CD4-positive, alpha-beta memory T cell (primary cell): ENCODE measurements around the gene DPH1. TPM values are rescaled to one million over a fixed set of nuclear protein-coding genes. Genes with fewer than 3 reads are reported as not detected.

Source experiments
- CTCF ChIA-PET: fragments of 350-600 bp; sonication (Branson Sonifier 250); formaldehyde crosslinking; loops from one replicate; lab custom pipeline; 2021; ENCODE audit warnings: inconsistent platforms; ENCODE audit not compliant: partially characterized antibody; lab: Charles Lee
- POLR2A ChIA-PET: fragments of 350-600 bp; sonication (Branson Sonifier 250); formaldehyde crosslinking; loops from one replicate; lab custom pipeline; 2021; ENCODE audit not compliant: partially characterized antibody; lab: Charles Lee
- DNase-seq, 5 donors: peaks; one replicate each; pipeline versions ENCODE4 v3.0.0 to v3.0.0-alpha.2; 2020 to 2022; ENCODE audit warnings: mixed read lengths in 1 of 5
- H3K27ac ChIP-seq: one replicate; pipeline ENCODE4 v1.7.0; 2013; ENCODE audit warnings: low read depth, low read length
- H3K27me3 ChIP-seq: 2 replicates; pipeline ENCODE4 v1.7.0; 2013; ENCODE audit warnings: mild to moderate bottlenecking, low read length, moderate library complexity; ENCODE audit not compliant: insufficient read depth
- H3K36me3 ChIP-seq: 2 replicates; pipeline ENCODE4 v1.7.0; 2013; ENCODE audit warnings: mild to moderate bottlenecking, low read length, moderate library complexity; ENCODE audit not compliant: insufficient read depth
- H3K4me1 ChIP-seq: 2 replicates; pipeline ENCODE4 v1.7.0; 2013; ENCODE audit warnings: mild to moderate bottlenecking, low read length, moderate library complexity; ENCODE audit not compliant: insufficient read depth
- H3K4me3 ChIP-seq, 2 donors: one replicate each; pipeline ENCODE4 v1.7.0; 2013; ENCODE audit warnings: low read length in 2 of 2, mild to moderate bottlenecking in 1 of 2
- H3K9me3 ChIP-seq, 2 donors: one replicate each; pipeline ENCODE4 v1.7.0; 2013; ENCODE audit warnings: low read length in 2 of 2, control low read depth in 1 of 2; ENCODE audit not compliant: control insufficient read depth in 1 of 2
- H3K27ac Mint-ChIP-seq, 7 donors: one replicate each; pipeline ENCODE4 v1.8.0; 2020 to 2021; ENCODE audit warnings: mixed read lengths in 7 of 7, mild to moderate bottlenecking in 6 of 7, inconsistent platforms in 3 of 7, moderate library complexity in 3 of 7
- H3K27me3 Mint-ChIP-seq, 2 donors: one replicate each; pipeline ENCODE4 v1.8.0; 2020 to 2021; ENCODE audit warnings: mixed read lengths in 2 of 2
- H3K36me3 Mint-ChIP-seq, 2 donors: one replicate each; pipeline ENCODE4 v1.8.0; 2020 to 2021; ENCODE audit warnings: mixed read lengths in 2 of 2, inconsistent platforms in 1 of 2, mild to moderate bottlenecking in 1 of 2
- H3K4me1 Mint-ChIP-seq, 4 donors: one replicate each; pipeline ENCODE4 v1.8.0; 2020 to 2021; ENCODE audit warnings: mixed read lengths in 4 of 4, mild to moderate bottlenecking in 1 of 4
- H3K4me3 Mint-ChIP-seq, 8 donors: one replicate each; pipeline ENCODE4 v1.8.0; 2020 to 2021; ENCODE audit warnings: mixed read lengths in 8 of 8, mild to moderate bottlenecking in 7 of 8, moderate library complexity in 6 of 8, inconsistent platforms in 3 of 8
- H3K9me3 Mint-ChIP-seq, 8 donors: one replicate each; pipeline ENCODE4 v1.8.0; 2020 to 2021; ENCODE audit warnings: mixed read lengths in 8 of 8, mild to moderate bottlenecking in 5 of 8, inconsistent platforms in 3 of 8, moderate library complexity in 1 of 8
- intact Hi-C: fragments of 100-400 bp; cut with micrococcal nuclease; formaldehyde crosslinking; loops from one replicate; pipeline ENCODE4 v1.15.1; 2023
- polyA plus RNA-seq, 2 donors: library from polyadenylated mRNA; unstranded; fragments of 300-500 nt; fragmentation: Illumina TruSeq; gene quantifications; one replicate each; pipeline ENCODE4 v1.2.3, GENCODE V29; 2021
- total RNA-seq, 2 experiments: library from RNA; stranded (reverse); gene quantifications; one replicate each; pipeline ENCODE4 v1.2.3, GENCODE V29; 2021

Gene DPH1
- total and polyA plus RNA-seq, 4 experiments from 2014 or later: 30.8 to 95.8 (median 58.2) TPM

DNA sequence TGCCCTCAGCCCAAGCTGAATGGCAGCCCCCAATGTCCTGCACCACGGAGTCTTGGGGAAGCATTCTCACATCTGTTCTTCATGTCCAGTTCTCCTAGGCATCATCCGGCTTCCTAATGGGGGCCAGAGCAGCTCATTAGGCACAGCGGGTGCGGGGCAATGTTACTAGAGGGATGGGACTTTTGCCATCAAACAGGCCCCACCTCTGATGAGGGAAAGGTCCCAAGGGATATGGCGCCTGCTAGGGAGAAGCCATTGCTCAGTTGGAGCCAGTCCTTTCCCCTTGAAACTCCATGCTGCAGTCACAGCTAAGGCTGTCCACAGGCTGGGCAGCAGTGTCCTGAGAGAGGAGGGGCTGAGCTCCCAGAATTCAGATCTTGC lies 1.7 kb upstream of the DPH1 start:
- Mint-ChIP-seq H3K27ac (no peak overlapping the region), H3K9me3 (peaks cover 0 to 2% (median 0%) of the 10 kb centered on the region in 8 donors), H3K4me3 (peak overlapping the region in 4 of 8 donors; percentile 25 to 66 (median 48)), H3K36me3 (peaks cover 2 to 8% of the 10 kb centered on the region in 2 donors), H3K4me1 (peaks cover 17 to 48% (median 30%) of the 10 kb centered on the region in 4 donors), H3K27me3 (peaks cover 5 to 12% of the 10 kb centered on the region in 2 donors)
- no peaks in the 10 kb centered on the region for H3K9me3 ChIP-seq
- H3K27me3 ChIP-seq: no peaks in the 10 kb centered on the region
- no peak for DNase-seq
- ChIA-PET CTCF (interaction anchor here (0.5 kb wide), 1 partner anchor 146 kb away, joined by 3 read pairs; no protein-coding TSS in a partner anchor), POLR2A (no interaction called here)
- no peak overlapping the region for H3K27ac ChIP-seq
- peaks cover 45% of the 10 kb centered on the region for H3K4me1 ChIP-seq
- H3K4me3 ChIP-seq: no peak overlapping the region
- intact Hi-C loops: loop anchor here (5.0 to 10.0 kb wide), 2 partner anchors 123 to 306 kb away; partner anchors contain the start of gene WDR81
- peaks cover 1% of the 10 kb centered on the region for H3K36me3 ChIP-seq

DNA sequence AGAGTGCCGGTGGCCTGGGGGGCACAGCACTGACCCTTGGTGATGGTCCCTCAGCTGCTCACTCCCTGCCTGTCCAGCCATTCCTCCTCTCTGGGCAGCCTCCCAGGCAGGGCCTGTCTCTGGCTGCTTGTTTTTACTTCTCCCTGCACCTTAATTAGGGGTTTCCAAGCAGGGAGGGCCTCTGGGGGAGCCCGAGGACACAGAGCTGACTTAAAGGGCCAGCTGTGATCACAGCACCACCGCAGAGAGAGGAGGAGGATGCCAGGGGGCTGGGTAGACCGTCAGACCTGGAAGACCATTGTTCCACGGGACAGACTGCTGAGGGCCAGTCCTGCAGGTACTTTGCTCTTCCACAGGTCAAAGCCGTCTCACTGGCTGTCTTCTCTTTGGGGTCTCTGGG lies 1.2 kb upstream of the DPH1 start:
- peaks cover 43% of the 10 kb centered on the region for H3K4me1 ChIP-seq
- intact Hi-C loops: loop anchor here (5.0 to 10.0 kb wide), 2 partner anchors 124 to 306 kb away; partner anchors contain the start of gene WDR81
- no peak overlapping the region for H3K4me3 ChIP-seq
- ChIA-PET POLR2A (no interaction called here), CTCF (no interaction called here)
- no peak for DNase-seq
- Mint-ChIP-seq H3K4me3 (peak overlapping the region in 6 of 8 donors; percentile 9 to 46 (median 34)), H3K36me3 (peaks cover 4 to 8% of the 10 kb centered on the region in 2 donors), H3K4me1 (peaks cover 14 to 48% (median 30%) of the 10 kb centered on the region in 4 donors), H3K9me3 (peaks cover 0 to 2% (median 0%) of the 10 kb centered on the region in 8 donors), H3K27me3 (peaks cover 5 to 12% of the 10 kb centered on the region in 2 donors), H3K27ac (no peak overlapping the region)
- no peaks in the 10 kb centered on the region for H3K9me3 ChIP-seq
- peaks cover 7% of the 10 kb centered on the region for H3K36me3 ChIP-seq
- H3K27me3 ChIP-seq: no peaks in the 10 kb centered on the region
- no peak overlapping the region for H3K27ac ChIP-seq

DNA sequence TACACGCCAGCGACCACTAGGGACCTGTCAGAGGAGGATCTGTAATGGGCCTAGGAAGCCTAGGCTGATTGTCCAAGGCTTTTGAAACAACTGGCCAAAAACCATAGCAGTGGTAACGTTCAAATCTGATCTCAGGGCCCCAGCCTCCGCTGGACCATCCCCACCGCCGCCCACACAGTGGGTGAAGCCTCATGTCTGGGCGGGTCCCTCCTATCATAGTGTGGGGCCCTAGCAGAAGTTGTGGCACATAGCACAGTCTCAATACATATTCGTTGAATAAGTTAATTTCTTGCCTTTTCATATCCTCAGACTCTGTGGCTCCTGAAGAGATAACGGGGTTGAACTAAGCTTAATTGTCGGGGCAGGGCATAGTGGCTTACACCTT lies 818 bp downstream of the DPH1 start:
- Histone ChIP-seq H3K4me1 (peaks cover 34% of the 10 kb centered on the region), H3K4me3 (peak overlapping the region; percentile 91 to 98), H3K27ac (peak overlapping the region; percentile 81), H3K9me3 (no peaks in the 10 kb centered on the region), H3K27me3 (no peaks in the 10 kb centered on the region), H3K36me3 (peaks cover 10% of the 10 kb centered on the region)
- intact Hi-C loops: loop anchor here (1.0 kb wide), 2 partner anchors 11 to 19 kb away; no protein-coding TSS in a partner anchor
- Mint-ChIP-seq H3K9me3 (no peaks in the 10 kb centered on the region), H3K27ac (peak overlapping the region; percentile 76 to 97 (median 94)), H3K4me3 (peak overlapping the region; percentile 91 to 96 (median 94)), H3K4me1 (peaks cover 13 to 38% (median 26%) of the 10 kb centered on the region in 4 donors), H3K27me3 (peaks cover 5 to 10% of the 10 kb centered on the region in 2 donors), H3K36me3 (peaks cover 4 to 10% of the 10 kb centered on the region in 2 donors)
- ChIA-PET POLR2A (interaction anchor here (0.6 to 1.8 kb wide), 2 partner anchors 10 to 501 kb away, joined by 3 to 11 read pairs; no protein-coding TSS in a partner anchor), CTCF (interaction anchor here (0.6 to 0.9 kb wide), 2 partner anchors 10 to 382 kb away, joined by 3 read pairs; no protein-coding TSS in a partner anchor)
- no peak for DNase-seq

DNA sequence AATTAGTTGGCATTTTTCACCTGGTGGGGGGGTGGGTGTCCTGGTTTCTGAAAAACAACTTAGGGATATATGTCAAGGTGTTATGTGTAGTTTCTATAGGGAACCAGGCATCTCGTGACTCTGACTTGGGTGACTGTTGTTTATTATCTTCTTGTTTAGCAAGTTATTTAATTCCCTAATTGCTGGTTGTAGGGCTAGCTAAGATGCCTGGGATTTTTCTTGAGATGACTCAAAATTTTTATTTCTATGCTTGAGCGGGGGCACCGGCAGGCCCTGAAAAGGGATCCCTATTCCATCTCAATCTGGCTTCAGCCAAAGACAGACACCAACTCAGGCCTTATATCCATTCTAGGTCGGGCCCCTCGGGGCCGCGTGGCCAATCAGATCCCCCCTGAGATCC lies 3.2 kb downstream of the DPH1 start:
- H3K4me1 ChIP-seq: peaks cover 30% of the 10 kb centered on the region
- H3K27ac ChIP-seq: no peak overlapping the region
- H3K4me3 ChIP-seq: no peak overlapping the region
- peaks cover 27% of the 10 kb centered on the region for H3K36me3 ChIP-seq
- intact Hi-C loops: no loop called here
- Mint-ChIP-seq H3K4me1 (peaks cover 9 to 32% (median 21%) of the 10 kb centered on the region in 4 donors), H3K4me3 (peak overlapping the region in 3 of 8 donors; percentile 13 to 38 (median 15)), H3K27ac (peak overlapping the region in 2 of 7 donors; percentile 7 to 42), H3K9me3 (no peaks in the 10 kb centered on the region), H3K36me3 (peaks cover 10 to 29% of the 10 kb centered on the region in 2 donors), H3K27me3 (no peaks in the 10 kb centered on the region)
- H3K27me3 ChIP-seq: no peaks in the 10 kb centered on the region
- POLR2A ChIA-PET: interaction anchor here (2.1 kb wide), 1 partner anchor 9 kb away, joined by 7 read pairs; the partner anchor contains the start of gene RTN4RL1
- DNase-seq: no peak
- no peaks in the 10 kb centered on the region for H3K9me3 ChIP-seq
- CTCF ChIA-PET: interaction anchor here (0.9 to 2.1 kb wide), 2 partner anchors 21 to 384 kb away, joined by 3 to 4 read pairs; partner anchors contain the start of genes HIC1 and RILP

- Mint-ChIP-seq H3K36me3 (peaks cover 10 to 36% of the 10 kb centered on the region in 2 donors), H3K27me3 (no peaks in the 10 kb centered on the region), H3K4me1 (peaks cover 9 to 32% (median 21%) of the 10 kb centered on the region in 4 donors), H3K27ac (no peak overlapping the region), H3K4me3 (no peak overlapping the region), H3K9me3 (no peaks in the 10 kb centered on the region)
- intact Hi-C loops: no loop called here
- H3K27me3 ChIP-seq: no peaks in the 10 kb centered on the region
- H3K9me3 ChIP-seq: no peaks in the 10 kb centered on the region
- ChIA-PET POLR2A (interaction anchor here (2.1 kb wide), 1 partner anchor 10 kb away, joined by 7 read pairs; the partner anchor contains the start of gene RTN4RL1), CTCF (interaction anchor here (0.9 kb wide), 1 partner anchor 20 kb away, joined by 3 read pairs; the partner anchor contains the start of gene HIC1)
- H3K27ac ChIP-seq: no peak overlapping the region
- no peak overlapping the region for H3K4me3 ChIP-seq
- no peak for DNase-seq
- peaks cover 30% of the 10 kb centered on the region for H3K4me1 ChIP-seq
- H3K36me3 ChIP-seq: peaks cover 30% of the 10 kb centered on the region
Measured at GRCh38 chr17:2034157-2034556, 4.2 kb downstream of the DPH1 start.

GRCh38 chr17:2034806-2035540 lies 5.0 kb downstream of the DPH1 start:
- Histone ChIP-seq H3K9me3 (no peaks in the 10 kb centered on the region), H3K4me1 (peaks cover 25% of the 10 kb centered on the region), H3K27me3 (no peaks in the 10 kb centered on the region), H3K4me3 (no peak overlapping the region), H3K27ac (no peak overlapping the region), H3K36me3 (peaks cover 30% of the 10 kb centered on the region)
- intact Hi-C loops: no loop called here
- no peak for DNase-seq
- H3K4me1 Mint-ChIP-seq: peaks cover 9 to 32% (median 18%) of the 10 kb centered on the region in 4 donors
- H3K4me3 Mint-ChIP-seq: no peak overlapping the region
- H3K27me3 Mint-ChIP-seq: no peaks in the 10 kb centered on the region
- no peak overlapping the region for H3K27ac Mint-ChIP-seq
- POLR2A ChIA-PET: interaction anchor here (1.0 kb wide), 1 partner anchor 318 kb away, joined by 3 read pairs; no protein-coding TSS in a partner anchor
- CTCF ChIA-PET: no interaction called here
- no peaks in the 10 kb centered on the region for H3K9me3 Mint-ChIP-seq
- peaks cover 12 to 40% of the 10 kb centered on the region in 2 donors for H3K36me3 Mint-ChIP-seq
